Transverse colon (tissue), 3 donors: ENCODE measurements around the gene MIDN.

Experiments used
- POLR2A ChIP-seq: fragments of 450-650 bp; IDR thresholded peaks from one replicate; pipeline ENCODE4 v1.6.1; 2016; ENCODE audit warnings: antibody characterized with exemption, mild to moderate bottlenecking, moderate library complexity
- POLR2AphosphoS5 ChIP-seq, 3 donors: sonication (generic); formaldehyde crosslinking; IDR thresholded peaks; one replicate each; pipeline ENCODE4 v1.6.1; 2016; ENCODE audit warnings: antibody characterized with exemption in 3 of 3

GRCh38 chr19:1292419-1293151, 44.2 kb downstream of the MIDN start:
- TF ChIP-seq POLR2AphosphoS5 (IDR thresholded peaks at IDR 0.05), result no peak
- TF ChIP-seq POLR2A, result no peak
